H1 (cell line): ENCODE measurements around the gene APP. TPM values are rescaled to one million over a fixed set of nuclear protein-coding genes. Genes with fewer than 3 reads are reported as not detected.

Experiments
- CTCF ChIA-PET: fragments of 300-600 bp; sonication (Branson Sonifier 250); formaldehyde crosslinking; loops from one replicate; lab custom pipeline; 2021; ENCODE audit not compliant: partially characterized antibody; lab: Charles Lee
- POLR2A ChIA-PET: fragments of 300-600 bp; sonication (Branson Sonifier 250); formaldehyde crosslinking; loops from one replicate; lab custom pipeline; 2021; ENCODE audit warnings: inconsistent platforms; ENCODE audit not compliant: partially characterized antibody; lab: Charles Lee
- DNase-seq, 2 experiments: peaks; one replicate each; pipeline versions ENCODE4 v3.0.0 to v3.0.0-alpha.2; 2010 to 2022; ENCODE audit warnings: low spot score in 2 of 2, low read depth in 1 of 2, mixed read lengths in 1 of 2
- FAIRE-seq: peaks from 2 replicates; lab custom pipeline; 2011; peaks lifted over from hg19 to GRCh38; lab: Jason Lieb, UNC
- H2AFZ ChIP-seq: 2 replicates; pipeline ENCODE4 v1.8.1; 2012; ENCODE audit warnings: low read length, inconsistent platforms
- H2AK5ac ChIP-seq: 2 replicates; pipeline ENCODE4 v1.6.1; 2013; ENCODE audit warnings: low read depth, low read length
- H2BK120ac ChIP-seq: replicated peaks from 2 replicates; pipeline ENCODE3; 2013; ENCODE audit warnings: low read depth, low read length, inconsistent platforms
- H2BK12ac ChIP-seq: 2 replicates; pipeline ENCODE4 v1.6.1; 2013; ENCODE audit warnings: low read depth, low read length
- H2BK15ac ChIP-seq: 2 replicates; pipeline ENCODE4 v1.6.1; 2013; ENCODE audit warnings: low read length
- H2BK20ac ChIP-seq: 2 replicates; pipeline ENCODE4 v1.6.1; 2013; ENCODE audit warnings: low read length
- H2BK5ac ChIP-seq: 2 replicates; pipeline ENCODE4 v1.6.1; 2013; ENCODE audit warnings: low read depth, low read length
- H3K14ac ChIP-seq: 2 replicates; pipeline ENCODE4 v1.6.1; 2013; ENCODE audit warnings: inconsistent platforms; ENCODE audit not compliant: insufficient read length
- H3K18ac ChIP-seq: 2 replicates; pipeline ENCODE4 v1.6.1; 2013; ENCODE audit warnings: low read length; ENCODE audit errors: extremely low read depth
- H3K23ac ChIP-seq: 2 replicates; pipeline ENCODE4 v1.6.1; 2013; ENCODE audit warnings: inconsistent platforms; ENCODE audit not compliant: insufficient read length
- H3K23me2 ChIP-seq: 2 replicates; pipeline ENCODE4 v1.6.1; 2013; ENCODE audit warnings: low read depth, low read length
- H3K27ac ChIP-seq: 2 replicates; pipeline ENCODE4 v1.6.1; 2011; ENCODE audit warnings: low read depth, low read length, inconsistent platforms
- H3K27me3 ChIP-seq, 4 experiments: replicated peaks in 1 of 4; 1 replicate in 1 of 4; 2 replicates in 3 of 4; pipeline versions ENCODE4 v1.6.1 to v1.8.1; 2011 to 2013; ENCODE audit warnings: low read length in 3 of 4, mild to moderate bottlenecking in 3 of 4, inconsistent platforms in 2 of 4, mixed read lengths in 2 of 4, moderate library complexity in 1 of 4; ENCODE audit not compliant: control insufficient read depth in 3 of 4, insufficient read depth in 3 of 4; ENCODE audit errors: extremely low read depth in 1 of 4
- H3K36me3 ChIP-seq, 4 experiments: 2 replicates each; pipeline versions ENCODE4 v1.6.1 to v1.8.1; 2011 to 2013; ENCODE audit warnings: mild to moderate bottlenecking in 4 of 4, low read length in 3 of 4, moderate library complexity in 2 of 4, control low read depth in 1 of 4, inconsistent platforms in 1 of 4; ENCODE audit not compliant: insufficient read depth in 4 of 4, control insufficient read depth in 2 of 4
- H3K4ac ChIP-seq: replicated peaks from 2 replicates; pipeline ENCODE3; 2013; ENCODE audit warnings: low read length, low read depth, mixed read lengths, inconsistent platforms; ENCODE audit not compliant: insufficient read length
- H3K4me1 ChIP-seq, 4 experiments: replicated peaks in 1 of 4; 1 replicate in 1 of 4; 2 replicates in 3 of 4; pipeline versions ENCODE4 v1.6.1 to v1.8.1; 2011 to 2013; ENCODE audit warnings: low read length in 3 of 4, inconsistent platforms in 2 of 4, mixed read lengths in 1 of 4; ENCODE audit not compliant: insufficient read depth in 4 of 4, control insufficient read depth in 3 of 4
- H3K4me2 ChIP-seq, 2 experiments: 2 replicates each; pipeline versions ENCODE4 v1.6.1 to v1.8.1; 2011 to 2013; ENCODE audit warnings: low read depth in 2 of 2, low read length in 2 of 2, control low read depth in 1 of 2, inconsistent platforms in 1 of 2, mild to moderate bottlenecking in 1 of 2; ENCODE audit not compliant: insufficient read depth in 1 of 2
- H3K4me3 ChIP-seq, 4 experiments: fragments of 200-600, 300-600 bp in 1 of 4; sonication (generic), shearing (Covaris generic), sonication (Bioruptor Twin) in 1 of 4; 2 replicates each; pipeline versions ENCODE4 v1.5.1 to v1.8.1; 2011 to 2016; ENCODE audit warnings: low read length in 4 of 4, low read depth in 3 of 4, control low read depth in 2 of 4, inconsistent platforms in 2 of 4, mild to moderate bottlenecking in 2 of 4, mixed read lengths in 1 of 4, moderate library complexity in 1 of 4; ENCODE audit not compliant: insufficient read depth in 2 of 4; ENCODE audit errors: extremely low read depth in 1 of 4
- H3K56ac ChIP-seq: replicated peaks from 2 replicates; pipeline ENCODE3; 2013; ENCODE audit warnings: low read depth, mild to moderate bottlenecking, mixed read lengths, low read length, inconsistent platforms; ENCODE audit not compliant: insufficient read length
- H3K79me1 ChIP-seq: 2 replicates; pipeline ENCODE4 v1.6.1; 2013; ENCODE audit warnings: low read depth, low read length, control low read depth
- H3K79me2 ChIP-seq, 2 experiments: 2 replicates each; pipeline versions ENCODE4 v1.6.1 to v1.8.1; 2012 to 2013; ENCODE audit warnings: low read length in 2 of 2, mild to moderate bottlenecking in 2 of 2, inconsistent platforms in 1 of 2; ENCODE audit not compliant: insufficient read depth in 2 of 2, control insufficient read depth in 1 of 2
- H3K9ac ChIP-seq, 4 experiments: replicated peaks in 1 of 4; 1 replicate in 1 of 4; 2 replicates in 3 of 4; pipeline versions ENCODE4 v1.6.1 to v1.8.1; 2011 to 2013; ENCODE audit warnings: low read depth in 3 of 4, low read length in 3 of 4, control low read depth in 2 of 4, mild to moderate bottlenecking in 2 of 4, moderate library complexity in 2 of 4, inconsistent platforms in 1 of 4; ENCODE audit errors: extremely low read depth in 1 of 4
- H3K9me3 ChIP-seq, 2 experiments: 2 replicates each; pipeline versions ENCODE4 v1.6.1 to v1.8.1; 2012 to 2013; ENCODE audit warnings: mild to moderate bottlenecking in 2 of 2, moderate library complexity in 2 of 2, control low read depth in 1 of 2, inconsistent platforms in 1 of 2, low read depth in 1 of 2, low read length in 1 of 2, mixed read lengths in 1 of 2; ENCODE audit not compliant: insufficient read depth in 2 of 2
- H4K20me1 ChIP-seq, 2 experiments: replicated peaks in 1 of 2; 2 replicates each; pipeline versions ENCODE3 to v1.8.1; 2011 to 2013; ENCODE audit warnings: inconsistent platforms in 2 of 2, low read length in 2 of 2, mild to moderate bottlenecking in 1 of 2; ENCODE audit not compliant: insufficient read depth in 2 of 2, control insufficient read depth in 1 of 2
- H4K5ac ChIP-seq: 2 replicates; pipeline ENCODE4 v1.6.1; 2013; ENCODE audit warnings: low read length, low read depth, mixed read lengths, inconsistent platforms; ENCODE audit not compliant: insufficient read length
- H4K8ac ChIP-seq: 2 replicates; pipeline ENCODE4 v1.8.0; 2013; ENCODE audit warnings: mild to moderate bottlenecking, moderate library complexity, low read length, inconsistent platforms; ENCODE audit not compliant: insufficient read depth; ENCODE audit errors: extremely low read depth
- H4K91ac ChIP-seq: replicated peaks from 2 replicates; pipeline ENCODE3; 2013; ENCODE audit warnings: low read length, mixed read lengths, inconsistent platforms; ENCODE audit not compliant: insufficient read length
- CHD1 ChIP-seq: IDR thresholded peaks from 2 replicates; pipeline ENCODE4 v1.6.1; 2012; ENCODE audit warnings: low read depth, low read length, improper control_type of control experiment
- KDM1A ChIP-seq: fragments of 200-600, 300-600 bp; sonication (generic); IDR thresholded peaks from 2 replicates; pipeline ENCODE4 v1.7.1; 2016; ENCODE audit warnings: mild to moderate bottlenecking, low read length, borderline replicate concordance
- RAD21 ChIP-seq, 2 experiments: IDR thresholded peaks in 1 of 2; conservative IDR thresholded peaks in 1 of 2; 2 replicates each; pipeline ENCODE4 v1.6.1; 2011; ENCODE audit warnings: low read depth in 2 of 2, low read length in 2 of 2, improper control_type of control experiment in 1 of 2, inconsistent platforms in 1 of 2, mild to moderate bottlenecking in 1 of 2, moderate library complexity in 1 of 2
- RBBP5 ChIP-seq: IDR thresholded peaks from 2 replicates; pipeline ENCODE4 v1.7.1; 2012; ENCODE audit warnings: low read depth, mild to moderate bottlenecking, inconsistent platforms, low read length, moderate library complexity, borderline replicate concordance
- TBP ChIP-seq: IDR thresholded peaks from 2 replicates; pipeline ENCODE4 v1.6.1; 2011; ENCODE audit warnings: low read depth, low read length, improper control_type of control experiment
- WGBS, 2 experiments: shearing (Covaris generic) in 1 of 2; methylation state at CpG; one replicate each; pipeline versions ENCODE4 v1.1.6 to v1.1.7; 2013 to 2015; ENCODE audit warnings: low lambda C conversion rate in 2 of 2, mixed read lengths in 2 of 2, inconsistent platforms in 1 of 2, low coverage in 1 of 2, missing lambda C conversion rate in 1 of 2; ENCODE audit not compliant: insufficient replicate concordance in 2 of 2, insufficient coverage in 1 of 2, insufficient read length in 1 of 2; ENCODE audit errors: extremely low coverage in 1 of 2, missing lambda C conversion rate in 1 of 2; 5-methylcytosine and 5-hydroxymethylcytosine counted together
- long read RNA-seq, 2 experiments: library from RNA in 1 of 2; library from capped mRNA in 1 of 2; stranded (forward); transcript quantifications; one replicate each; pipeline ENCODE4 v2.0.0, GENCODE V29; 2021; ENCODE audit warnings: inconsistent platforms in 1 of 2
- polyA minus RNA-seq, 3 experiments: library from RNA; depleted of rRNA, polyadenylated mRNA; stranded (reverse); fragments of >200 nt; gene quantifications; 1 replicate in 2 of 3; 2 replicates in 1 of 3; pipeline ENCODE4 v1.2.3, GENCODE V29; 2011
- polyA plus RNA-seq, 7 experiments: library from polyadenylated mRNA; depleted of rRNA in 3 of 7; stranded (reverse) in 5 of 7; unstranded in 2 of 7; fragments of >200 nt in 5 of 7; fragments of 200-250 nt in 2 of 7; gene quantifications; 1 replicate in 5 of 7; 2 replicates in 1 of 7; 4 replicates in 1 of 7; pipeline versions ENCODE4 v1.2.1 to v1.2.3, GENCODE V29; 2011 to 2013; ENCODE audit warnings: missing spikeins in 2 of 7, mixed read lengths in 2 of 7
- total RNA-seq: library from RNA; stranded (reverse); fragmentation: NEBNext Ultra II Directional; extraction: Animal tissue kit (Norgen Biotek cat#: 25700); gene quantifications from 2 replicates; pipeline ENCODE4 v1.2.1, GENCODE V29; 2021
- TF ChIP-seq, protein P1 (sequence below): IDR thresholded peaks from 2 replicates; pipeline ENCODE4 v1.6.1; 2012; ENCODE audit warnings: inconsistent platforms

The APP gene
- total RNA-seq = 544 and 551 TPM in 2 replicates
- polyA plus RNA-seq (2011; rRNA removed) = 365 and 375 TPM in 2 replicates
- polyA plus RNA-seq (2011; cell fraction: cytosol; rRNA removed) = 520 TPM
- 493 TPM for polyA plus RNA-seq (2011; cell fraction: nucleus; rRNA removed)
- polyA plus RNA-seq (2012, experiment 1 of 2) = 377 to 549 TPM (median 468 TPM) in 4 replicates
- 50.8 TPM for polyA plus RNA-seq (2012, experiment 2 of 2)
- 968 TPM for polyA plus RNA-seq (2013, experiment 1 of 2)
- polyA plus RNA-seq (2013, experiment 2 of 2) = 921 TPM
- 595 and 720 TPM in 2 replicates for polyA minus RNA-seq (2011; rRNA and poly(A)+ RNA removed)
- polyA minus RNA-seq (2011; cell fraction: cytosol; rRNA and poly(A)+ RNA removed) = 232 TPM
- 416 TPM for polyA minus RNA-seq (2011; cell fraction: nucleus; rRNA and poly(A)+ RNA removed)
- long read RNA-seq, experiment 1, transcript APP-213 (3 exons, 816 nt) = major isoform, 12 of 431 reads
- long read RNA-seq, experiment 1, partial matches to known transcripts = 321 of 431 reads
- long read RNA-seq, experiment 1, other reads (novel, unspliced or antisense) = 92 of 431 reads
- long read RNA-seq, experiment 2, partial matches to known transcripts = 30 of 32 reads
- long read RNA-seq, experiment 2, other reads (novel, unspliced or antisense) = 2 of 32 reads

DNA sequence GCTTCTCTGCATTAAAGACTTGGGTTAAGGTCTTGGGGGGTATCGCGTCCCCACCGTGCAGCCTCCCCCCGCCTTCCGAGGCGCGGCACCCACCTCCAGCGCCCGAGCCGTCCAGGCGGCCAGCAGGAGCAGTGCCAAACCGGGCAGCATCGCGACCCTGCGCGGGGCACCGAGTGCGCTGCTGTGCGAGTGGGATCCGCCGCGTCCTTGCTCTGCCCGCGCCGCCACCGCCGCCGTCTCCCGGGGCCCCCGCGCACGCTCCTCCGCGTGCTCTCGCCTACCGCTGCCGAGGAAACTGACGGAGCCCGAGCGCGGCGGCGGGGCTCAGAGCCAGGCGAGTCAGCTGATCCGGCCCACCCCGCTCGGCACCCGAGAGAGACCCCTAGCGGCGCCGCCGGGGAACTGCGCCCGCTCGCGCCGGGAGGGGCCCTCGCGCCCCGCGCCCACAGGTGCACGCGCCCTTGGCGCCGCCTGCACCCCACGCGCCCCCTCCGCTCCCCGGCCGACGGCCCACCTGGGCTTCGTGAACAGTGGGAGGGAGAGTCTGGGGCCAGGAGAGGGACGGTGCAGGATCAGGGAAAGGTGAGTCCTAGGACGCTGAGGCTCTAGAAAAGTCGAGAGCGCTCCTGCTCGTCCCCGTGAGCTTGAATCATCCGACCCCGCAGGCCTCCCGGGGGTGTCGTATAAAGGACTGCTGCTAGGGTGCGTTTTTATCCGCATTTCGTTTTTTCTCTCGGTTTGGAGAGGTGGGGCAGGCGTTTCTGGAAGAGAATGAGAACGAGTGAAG lies at the start of gene APP:
APP (minus strand) TSS at position 300 of the 787 bp plus-strand sequence; CDS start at position 150, 150 bp downstream.
- H3K27me3 ChIP-seq = peaks cover 0 to 7% (median 3%) of the 10 kb centered on the region in 4 experiments; a peak in 3 of 7 replicates
- peak within 1 kb of the TSS; percentile 96 for H3K18ac ChIP-seq
- no peak within 1 kb of the TSS for H2BK120ac ChIP-seq
- no peak within 1 kb of the TSS; the same call in 1 of the 2 replicates for H2AK5ac ChIP-seq
- H3K23ac ChIP-seq = no peak within 1 kb of the TSS
- peak within 1 kb of the TSS; percentile 79 for H3K4ac ChIP-seq
- peak within 1 kb of the TSS; percentile 76 for H4K91ac ChIP-seq
- H4K8ac ChIP-seq = peak within 1 kb of the TSS; percentile 92
- H3K4me2 ChIP-seq = peak within 1 kb of the TSS; percentile 89 to 92
- no peaks in the 10 kb centered on the region for H3K9me3 ChIP-seq
- H2BK15ac ChIP-seq = no peak within 1 kb of the TSS; the same call in 1 of the 2 replicates
- peaks cover 7 to 9% of the 10 kb centered on the region in 2 experiments for H4K20me1 ChIP-seq
- peak in 1 of 2 experiments; percentile 97 for DNase-seq
- peak within 1 kb of the TSS; percentile 85 to 95 (median 87) for H3K9ac ChIP-seq
- 2% methylated on average over 44 of the region's 88 CpGs; no CpG with 5 or more reads in 1 of the 2 experiments for WGBS, 2 experiments
- H3K79me1 ChIP-seq = no peaks in the 10 kb centered on the region; the same call in 1 of the 2 replicates
- H4K5ac ChIP-seq = peak within 1 kb of the TSS; percentile 87
- H2BK12ac ChIP-seq = peak within 1 kb of the TSS; percentile 97; the same call in 1 of the 2 replicates
- peaks cover 21 to 47% of the 10 kb centered on the region in 2 experiments for H3K79me2 ChIP-seq
- H3K4me3 ChIP-seq = peak within 1 kb of the TSS; percentile 65 to 96 (median 94)
- ChIA-PET POLR2A (interaction anchor here (0.6 to 6.4 kb wide), 9 partner anchors 17 to 411 kb away, joined by 3 to 115 read pairs (median 3); no protein-coding TSS in a partner anchor), CTCF (interaction anchor here (0.6 to 4.2 kb wide), 18 partner anchors 11 to 393 kb away, joined by 3 to 46 read pairs (median 3); no protein-coding TSS in a partner anchor)
- peak within 1 kb of the TSS; percentile 97 for H2BK20ac ChIP-seq
- H3K27ac ChIP-seq = peak within 1 kb of the TSS; percentile 78
- H3K36me3 ChIP-seq = no peaks in the 10 kb centered on the region; a peak in 1 of 8 replicates
- peak within 1 kb of the TSS; percentile 91 for H3K56ac ChIP-seq
- peak within 1 kb of the TSS; percentile 93 for H2AFZ ChIP-seq
- peaks cover 11 to 20% (median 12%) of the 10 kb centered on the region in 4 experiments; a peak in 6 of 7 replicates for H3K4me1 ChIP-seq
- no peak within 1 kb of the TSS for H3K14ac ChIP-seq
- no peak for FAIRE-seq
- H2BK5ac ChIP-seq = peak within 1 kb of the TSS; percentile 94
- H3K23me2 ChIP-seq = peaks cover 10% of the 10 kb centered on the region
- TF ChIP-seq KDM1A (no peak), RBBP5 (peak; percentile 83; the same call in 1 of the 2 replicates), CHD1 (no peak), RAD21 (IDR thresholded peaks at IDR 0.05 in 1 of 2, conservative IDR thresholded peaks at IDR 0.05 in 1 of 2; ENCODE audit: low read depth in 2 of 2, low read length in 2 of 2) (peak; percentile 54 to 73), TBP (peak; percentile 91)
- TF ChIP-seq, protein P1, sequence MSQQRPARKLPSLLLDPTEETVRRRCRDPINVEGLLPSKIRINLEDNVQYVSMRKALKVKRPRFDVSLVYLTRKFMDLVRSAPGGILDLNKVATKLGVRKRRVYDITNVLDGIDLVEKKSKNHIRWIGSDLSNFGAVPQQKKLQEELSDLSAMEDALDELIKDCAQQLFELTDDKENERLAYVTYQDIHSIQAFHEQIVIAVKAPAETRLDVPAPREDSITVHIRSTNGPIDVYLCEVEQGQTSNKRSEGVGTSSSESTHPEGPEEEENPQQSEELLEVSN = peak; percentile 63
